Neural crest cell (in vitro differentiated cells): ENCODE measurements around the gene RIPOR2. TPM values are rescaled to one million over a fixed set of nuclear protein-coding genes. Genes with fewer than 3 reads are reported as not detected.

ENCODE experiments used
- DNase-seq: peaks from one replicate; pipeline ENCODE4 v3.0.0; 2021; ENCODE audit warnings: low read depth, mixed read lengths, low spot score
- H3K27ac Mint-ChIP-seq: one replicate; pipeline ENCODE4 v1.8.0; 2021; ENCODE audit warnings: mild to moderate bottlenecking, mixed read lengths; ENCODE audit not compliant: unreplicated experiment
- H3K27me3 Mint-ChIP-seq: 2 replicates; pipeline ENCODE4 v1.8.0; 2021; ENCODE audit warnings: low read depth, mild to moderate bottlenecking, mixed read lengths
- H3K36me3 Mint-ChIP-seq: 2 replicates; pipeline ENCODE4 v1.8.0; 2021; ENCODE audit warnings: low read depth, mild to moderate bottlenecking, mixed read lengths
- H3K4me1 Mint-ChIP-seq: 2 replicates; pipeline ENCODE4 v1.8.0; 2021; ENCODE audit warnings: mixed read lengths
- H3K4me3 Mint-ChIP-seq: one replicate; pipeline ENCODE4 v1.8.0; 2021; ENCODE audit warnings: mild to moderate bottlenecking, mixed read lengths
- H3K9me3 Mint-ChIP-seq: 2 replicates; pipeline ENCODE4 v1.8.0; 2021; ENCODE audit warnings: mixed read lengths
- total RNA-seq: library from RNA; stranded (reverse); gene quantifications from 2 replicates; pipeline ENCODE4 v1.2.1, GENCODE V29; 2021
- TF ChIP-seq, protein P1 (sequence below): fragments of 200-600 bp; sonication (generic); conservative IDR thresholded peaks from 2 replicates; pipeline ENCODE4 v1.5.0; 2021; ENCODE audit warnings: antibody characterized with exemption, mild to moderate bottlenecking

RIPOR2 gene
- total RNA-seq, 1 donor from 2014 or later: 3.5 TPM

DNA sequence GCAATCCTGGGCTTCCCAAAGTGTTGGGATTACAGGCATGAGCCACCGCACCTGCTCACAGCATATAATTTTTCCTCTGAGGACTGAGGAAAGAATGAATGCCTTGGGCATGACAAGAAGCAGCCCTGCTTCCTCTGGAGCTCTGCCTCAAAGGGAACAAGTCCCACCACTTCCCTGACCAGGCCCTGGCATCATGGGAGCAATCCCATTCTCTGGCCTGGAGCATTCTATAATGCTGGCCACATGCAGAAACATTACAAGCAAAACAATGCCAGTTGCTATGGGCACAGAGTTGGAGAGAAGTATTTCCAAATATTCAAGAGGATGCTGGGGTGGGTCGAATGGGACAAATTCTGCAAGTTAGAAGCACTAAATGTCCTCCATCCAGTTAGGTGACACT, 95.6 kb downstream of the RIPOR2 start:
- peaks cover 4% of the 10 kb centered on the region for H3K4me1 Mint-ChIP-seq
- TF ChIP-seq, protein P1, sequence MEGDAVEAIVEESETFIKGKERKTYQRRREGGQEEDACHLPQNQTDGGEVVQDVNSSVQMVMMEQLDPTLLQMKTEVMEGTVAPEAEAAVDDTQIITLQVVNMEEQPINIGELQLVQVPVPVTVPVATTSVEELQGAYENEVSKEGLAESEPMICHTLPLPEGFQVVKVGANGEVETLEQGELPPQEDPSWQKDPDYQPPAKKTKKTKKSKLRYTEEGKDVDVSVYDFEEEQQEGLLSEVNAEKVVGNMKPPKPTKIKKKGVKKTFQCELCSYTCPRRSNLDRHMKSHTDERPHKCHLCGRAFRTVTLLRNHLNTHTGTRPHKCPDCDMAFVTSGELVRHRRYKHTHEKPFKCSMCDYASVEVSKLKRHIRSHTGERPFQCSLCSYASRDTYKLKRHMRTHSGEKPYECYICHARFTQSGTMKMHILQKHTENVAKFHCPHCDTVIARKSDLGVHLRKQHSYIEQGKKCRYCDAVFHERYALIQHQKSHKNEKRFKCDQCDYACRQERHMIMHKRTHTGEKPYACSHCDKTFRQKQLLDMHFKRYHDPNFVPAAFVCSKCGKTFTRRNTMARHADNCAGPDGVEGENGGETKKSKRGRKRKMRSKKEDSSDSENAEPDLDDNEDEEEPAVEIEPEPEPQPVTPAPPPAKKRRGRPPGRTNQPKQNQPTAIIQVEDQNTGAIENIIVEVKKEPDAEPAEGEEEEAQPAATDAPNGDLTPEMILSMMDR: no peak
- DNase-seq: no peak
- no peaks in the 10 kb centered on the region for H3K27me3 Mint-ChIP-seq
- no peak overlapping the region for H3K4me3 Mint-ChIP-seq
- no peak overlapping the region for H3K27ac Mint-ChIP-seq
- peaks cover 2% of the 10 kb centered on the region for H3K36me3 Mint-ChIP-seq
- H3K9me3 Mint-ChIP-seq: peaks cover 3% of the 10 kb centered on the region

DNA sequence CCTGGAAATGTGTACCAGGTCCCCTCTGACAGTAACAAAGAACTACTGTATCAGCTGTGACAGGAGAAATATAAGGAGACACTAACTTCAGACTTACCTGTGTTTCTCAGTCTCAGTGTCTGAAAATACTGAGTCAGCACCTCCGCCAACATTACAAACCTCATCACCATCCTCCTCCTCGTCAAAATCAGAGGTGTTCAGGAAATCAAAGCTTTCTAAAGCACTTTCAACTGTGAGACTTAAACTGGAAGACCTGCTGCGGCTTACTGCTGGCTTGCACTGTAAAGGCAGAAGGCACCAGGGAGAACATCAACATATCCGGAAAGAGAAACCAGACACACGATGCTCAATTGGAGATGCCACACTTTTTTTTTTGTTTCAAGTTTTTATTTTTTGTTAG, 96.8 kb downstream of the RIPOR2 start:
- H3K27me3 Mint-ChIP-seq: no peaks in the 10 kb centered on the region
- TF ChIP-seq, protein P1: no peak
- no peak overlapping the region for H3K27ac Mint-ChIP-seq
- H3K4me1 Mint-ChIP-seq: peaks cover 2% of the 10 kb centered on the region
- no peak overlapping the region for H3K4me3 Mint-ChIP-seq
- peaks cover 3% of the 10 kb centered on the region for H3K9me3 Mint-ChIP-seq
- DNase-seq: no peak
- no peaks in the 10 kb centered on the region for H3K36me3 Mint-ChIP-seq

DNA sequence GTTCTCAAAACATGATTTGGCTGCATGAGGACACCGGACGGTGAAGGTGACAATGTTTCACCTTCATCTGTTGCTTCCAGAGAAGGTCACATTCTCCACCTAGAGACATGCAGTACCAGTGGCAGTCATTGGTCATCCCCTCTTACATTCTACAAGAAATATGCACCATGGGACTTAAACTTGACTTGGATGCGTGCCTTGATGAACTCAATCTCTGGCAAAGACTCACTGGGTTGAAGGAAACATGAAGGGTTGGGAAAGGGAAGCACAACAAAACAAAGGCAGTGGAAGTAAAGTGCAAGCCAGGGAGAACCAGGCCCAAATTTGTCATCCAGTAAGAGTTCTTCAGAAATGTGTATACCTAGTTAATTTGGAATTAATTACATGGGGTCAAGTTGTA, 97.7 kb downstream of the RIPOR2 start:
- Mint-ChIP-seq H3K4me3 (no peak overlapping the region), H3K27me3 (no peaks in the 10 kb centered on the region), H3K4me1 (peaks cover 4% of the 10 kb centered on the region), H3K9me3 (peaks cover 3% of the 10 kb centered on the region), H3K36me3 (no peaks in the 10 kb centered on the region), H3K27ac (no peak overlapping the region)
- DNase-seq: no peak
- TF ChIP-seq, protein P1: no peak

DNA sequence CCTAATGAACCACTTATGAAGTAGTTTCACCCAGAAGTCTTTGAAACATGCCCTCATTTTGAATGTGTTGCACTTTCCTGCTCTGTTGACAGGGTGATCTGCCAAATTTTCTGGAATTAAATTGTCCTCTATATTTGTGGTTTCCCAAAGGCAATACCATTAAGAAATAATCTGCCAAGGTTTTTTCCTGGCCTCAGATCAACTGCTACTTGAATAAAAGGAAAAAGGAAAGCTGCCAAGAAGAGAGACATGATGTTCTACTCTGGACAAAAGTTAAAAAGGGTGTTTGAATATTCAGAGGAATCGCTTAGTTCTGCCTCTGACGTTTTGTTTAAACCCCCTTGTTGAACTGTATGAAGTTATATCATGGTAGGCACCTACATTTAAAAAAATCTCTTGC, 99.7 kb downstream of the RIPOR2 start:
- Mint-ChIP-seq H3K9me3 (peaks cover 3% of the 10 kb centered on the region), H3K27me3 (no peaks in the 10 kb centered on the region), H3K27ac (no peak overlapping the region), H3K4me3 (no peak overlapping the region), H3K36me3 (no peaks in the 10 kb centered on the region), H3K4me1 (peaks cover 4% of the 10 kb centered on the region)
- TF ChIP-seq, protein P1: no peak
- no peak for DNase-seq

DNA sequence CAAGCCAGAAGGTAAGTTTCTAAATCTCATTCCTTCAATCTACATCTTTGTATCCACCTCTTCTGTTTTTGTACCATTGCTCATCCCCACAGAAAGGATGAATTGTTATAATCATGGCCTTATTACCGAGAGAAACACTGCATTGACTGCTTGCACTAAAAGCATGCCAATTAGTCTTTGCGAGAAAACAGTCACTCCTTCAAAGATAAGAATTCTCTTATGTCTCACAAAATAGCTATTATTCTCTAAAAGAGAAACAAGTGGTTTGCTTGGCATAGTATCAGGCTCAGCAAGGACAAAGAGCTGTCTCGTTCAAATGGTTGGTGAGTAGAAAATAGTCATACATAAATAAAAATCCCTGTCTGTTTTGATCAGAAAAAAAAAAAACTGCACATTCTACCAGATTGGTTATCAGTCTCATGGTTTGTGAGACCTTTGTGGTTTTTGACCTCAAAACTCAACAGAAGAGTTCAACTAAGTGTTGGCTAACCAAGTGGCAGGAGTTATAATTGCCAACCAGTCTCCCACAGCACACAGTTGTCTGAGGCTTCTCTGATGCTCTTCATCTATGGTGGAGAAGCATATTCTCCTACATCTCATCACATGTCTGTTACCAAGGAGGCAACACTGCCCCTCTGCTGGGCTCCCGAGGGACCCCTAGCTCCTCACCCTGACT, 101.9 kb downstream of the RIPOR2 start:
- Mint-ChIP-seq H3K27ac (no peak overlapping the region), H3K4me3 (no peak overlapping the region), H3K9me3 (peaks cover 3% of the 10 kb centered on the region), H3K36me3 (no peaks in the 10 kb centered on the region), H3K27me3 (no peaks in the 10 kb centered on the region), H3K4me1 (peaks cover 4% of the 10 kb centered on the region)
- TF ChIP-seq, protein P1: no peak
- DNase-seq: no peak
